ENCODE measurements around the gene SEPTIN12. TPM values are rescaled to one million over a fixed set of nuclear protein-coding genes. Genes with fewer than 3 reads are reported as not detected.

SEPTIN12 gene, protein sequence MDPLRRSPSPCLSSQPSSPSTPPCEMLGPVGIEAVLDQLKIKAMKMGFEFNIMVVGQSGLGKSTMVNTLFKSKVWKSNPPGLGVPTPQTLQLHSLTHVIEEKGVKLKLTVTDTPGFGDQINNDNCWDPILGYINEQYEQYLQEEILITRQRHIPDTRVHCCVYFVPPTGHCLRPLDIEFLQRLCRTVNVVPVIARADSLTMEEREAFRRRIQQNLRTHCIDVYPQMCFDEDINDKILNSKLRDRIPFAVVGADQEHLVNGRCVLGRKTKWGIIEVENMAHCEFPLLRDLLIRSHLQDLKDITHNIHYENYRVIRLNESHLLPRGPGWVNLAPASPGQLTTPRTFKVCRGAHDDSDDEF
- not detected in 5 replicates for total RNA-seq (2022; extraction: Qiagen RNA extraction)

GRCh38 chr16:4787627-4788482, at the start of gene SEPTIN12:
Gene SEPTIN12 (minus strand): TSS chr16:4788345. CDS start chr16:4787645, 700 bp downstream.

DNA sequence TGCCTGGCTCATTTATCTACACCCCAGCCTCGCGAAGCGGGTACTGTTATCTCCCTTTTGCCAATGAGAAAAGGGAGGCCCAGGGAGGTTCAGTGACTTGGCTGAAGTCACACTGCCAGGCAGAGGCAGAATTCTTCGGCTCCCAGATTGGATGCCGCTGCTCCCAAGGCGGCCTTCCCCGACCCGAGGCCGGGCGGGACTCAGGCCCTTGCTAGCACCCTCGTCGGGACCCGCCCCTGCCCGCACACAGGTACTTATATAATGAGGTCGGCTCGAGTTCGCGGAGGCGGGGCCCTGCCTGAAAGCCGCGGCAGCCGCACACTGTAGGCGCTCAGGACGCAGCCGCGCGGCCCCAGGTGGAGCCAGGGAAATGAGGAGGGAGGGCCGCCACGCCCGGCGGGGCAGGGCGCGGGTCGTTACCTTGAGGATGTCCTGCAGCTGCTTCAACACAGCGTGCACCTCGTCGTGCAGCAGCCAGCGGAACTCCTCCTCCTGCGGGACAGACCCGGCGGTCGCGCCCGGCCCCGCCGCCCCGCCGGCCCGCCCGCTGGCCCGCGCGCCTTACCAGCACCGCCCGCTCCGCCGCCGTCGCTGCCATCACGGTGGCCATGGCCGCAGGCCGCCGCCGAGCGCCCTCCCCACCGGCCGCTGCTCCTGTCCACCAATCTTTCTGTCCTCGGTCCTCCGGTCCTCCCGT, 14.0 kb upstream of the SEPTIN12 start, which contains the start of gene ROGDI:
ROGDI (minus strand) TSS at position 672 of the 697 bp plus-strand sequence; CDS start at position 610, 62 bp downstream.

DNA sequence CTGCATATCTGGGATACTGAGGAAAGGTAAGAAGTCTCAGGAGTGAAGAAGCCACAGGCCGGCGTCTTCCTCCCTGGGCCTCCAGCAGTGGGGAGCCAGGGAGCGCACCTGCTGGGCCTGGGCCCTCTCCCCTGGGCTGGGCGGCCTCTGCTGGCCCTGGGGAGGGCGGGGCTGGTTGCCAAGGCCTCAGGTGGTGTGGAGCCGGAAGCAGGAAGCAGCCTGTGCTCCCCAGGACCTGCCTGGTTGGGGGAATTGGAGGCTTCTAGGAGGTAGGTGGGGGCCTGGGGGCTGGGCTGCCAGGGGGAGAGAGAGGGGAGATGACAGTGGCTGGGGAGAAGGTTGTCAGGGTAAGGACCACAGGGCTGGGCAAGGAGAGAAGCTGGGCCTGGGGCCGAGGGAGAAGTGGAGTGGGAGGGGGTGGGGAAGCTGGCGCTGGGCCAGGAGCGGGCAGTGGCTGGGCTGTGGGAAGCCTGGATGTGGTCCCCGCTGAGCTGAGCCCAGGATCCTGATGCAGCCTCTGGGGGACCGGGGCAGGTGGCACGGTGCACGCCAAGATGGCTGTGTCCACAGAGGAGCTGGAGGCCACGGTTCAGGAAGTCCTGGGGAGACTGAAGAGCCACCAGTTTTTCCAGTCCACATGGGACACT, 7.2 kb upstream of the SEPTIN12 start, which contains the start of gene SMIM22:
SMIM22 (plus strand) TSS at position 189 of the 647 bp plus-strand sequence; CDS start at position 555, 366 bp downstream.

DNA sequence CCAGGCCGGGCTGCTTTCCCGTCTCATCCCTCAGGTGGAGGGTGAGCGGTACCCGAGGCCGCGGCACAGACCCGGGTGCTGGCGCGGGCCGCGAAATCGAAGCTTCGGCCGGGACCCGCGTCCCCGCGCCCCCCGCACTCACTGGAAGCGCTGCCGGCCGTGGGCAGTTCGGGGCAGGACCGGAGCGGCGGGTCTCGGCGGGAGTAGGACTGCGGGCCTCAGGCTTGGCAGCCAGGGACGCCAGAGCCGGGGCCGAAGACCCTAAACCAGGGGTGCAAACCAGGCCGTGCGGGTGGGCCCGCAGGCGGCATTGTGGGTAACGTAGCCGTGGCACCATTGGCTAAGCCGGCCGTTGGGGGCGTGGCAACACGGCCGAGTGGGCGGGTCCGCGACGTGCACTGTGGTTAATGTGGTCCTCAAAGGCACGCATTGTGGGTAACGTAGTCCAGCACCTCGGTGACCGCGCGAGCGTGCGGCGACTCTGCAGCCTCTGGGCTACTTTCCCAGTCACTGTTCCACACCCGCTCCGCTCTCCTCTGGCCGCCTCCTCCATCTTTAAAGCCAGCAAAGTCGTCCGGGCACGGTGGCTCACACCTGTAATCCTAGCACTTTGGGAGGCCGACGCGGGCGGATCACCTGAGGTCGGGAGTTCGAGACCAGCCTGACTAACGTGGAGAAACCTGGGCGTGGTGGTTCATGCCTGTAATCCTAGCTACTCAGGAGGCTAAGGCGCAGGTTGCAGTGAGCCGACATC, 21.1 kb downstream of the SEPTIN12 start, which contains the start of gene ZNF500:
ZNF500 (minus strand) TSS at position 288 of the 754 bp plus-strand sequence. CDS start 1,184 bp downstream, outside the sequence.

DNA sequence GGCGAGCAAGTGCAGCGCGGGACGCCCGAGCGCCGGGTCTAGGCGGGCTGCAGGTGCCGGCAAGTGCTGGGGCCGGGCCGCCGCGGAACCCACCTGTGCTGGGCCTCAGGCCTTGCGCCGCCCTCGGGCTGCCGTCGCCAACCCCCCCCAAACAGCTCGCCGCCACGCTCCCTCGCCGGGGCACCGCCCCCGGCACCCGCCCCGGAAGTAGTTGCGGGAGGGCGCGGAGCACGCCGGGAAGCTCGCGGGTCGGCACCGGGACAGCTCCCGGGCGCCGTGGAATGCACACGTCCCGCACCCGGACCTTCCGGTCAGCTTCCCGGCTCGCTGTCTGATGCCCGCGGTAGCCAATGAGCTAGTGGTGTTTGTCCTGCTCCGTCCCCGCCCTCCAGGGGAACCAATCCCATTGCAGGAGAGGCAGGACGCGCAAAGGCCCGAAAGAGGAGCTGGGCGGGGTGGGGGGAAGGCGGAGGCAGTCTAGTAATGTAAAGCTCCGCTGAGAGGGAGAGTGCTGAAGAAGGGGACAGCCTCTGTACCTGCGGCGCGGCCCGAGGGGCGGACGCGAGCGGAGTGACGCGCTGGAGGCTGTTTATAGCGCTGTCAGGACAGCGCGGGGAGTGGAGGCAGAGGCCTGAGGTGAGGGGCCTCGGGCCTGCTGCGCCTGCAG, 53.9 kb downstream of the SEPTIN12 start, which contains the start of the genes ANKS3 and DNAAF8:
ANKS3 (minus strand) TSS at position 209 of the 667 bp plus-strand sequence. CDS start 4,122 bp downstream, outside the sequence.
DNAAF8 (plus strand) TSS at position 475 of the 667 bp plus-strand sequence. CDS start 1,978 bp downstream, outside the sequence.

Other genes starting within 250 kb of the SEPTIN12 start
- 12.5 to 15.7 TPM (median 14.8 TPM) in 5 replicates for gene CDIP1, start 249.6 kb downstream of the SEPTIN12 start, total RNA-seq (2022; extraction: Qiagen RNA extraction)
- 0.04 to 0.06 TPM (median 0.06 TPM) in 5 replicates for gene C16orf96, start 232.0 kb downstream of the SEPTIN12 start, total RNA-seq (2022; extraction: Qiagen RNA extraction)
- gene UBALD1, start 173.5 kb downstream of the SEPTIN12 start, total RNA-seq (2022; extraction: Qiagen RNA extraction): 36.1 to 65.4 TPM (median 62.4 TPM) in 5 replicates
- gene MGRN1, start 163.5 kb downstream of the SEPTIN12 start, total RNA-seq (2022; extraction: Qiagen RNA extraction): 29.8 to 51.2 TPM (median 49.6 TPM) in 5 replicates
- gene NUDT16L1, start 94.8 kb downstream of the SEPTIN12 start, total RNA-seq (2022; extraction: Qiagen RNA extraction): 15.8 to 22.8 TPM (median 21.1 TPM) in 5 replicates
- gene ANKS3, start 54.1 kb downstream of the SEPTIN12 start, total RNA-seq (2022; extraction: Qiagen RNA extraction): 17.4 to 25.6 TPM (median 25.2 TPM) in 5 replicates
- gene DNAAF8, start 53.8 kb downstream of the SEPTIN12 start, total RNA-seq (2022; extraction: Qiagen RNA extraction): 0.83 to 1.4 TPM (median 1.1 TPM) in 5 replicates
- gene ZNF500, start 21.2 kb downstream of the SEPTIN12 start, total RNA-seq (2022; extraction: Qiagen RNA extraction): 6.6 to 8.9 TPM (median 8.8 TPM) in 5 replicates
- gene SMIM22, start 7.0 kb upstream of the SEPTIN12 start, total RNA-seq (2022; extraction: Qiagen RNA extraction): not detected in 5 replicates
- 9.3 to 17.5 TPM (median 15.5 TPM) in 5 replicates for gene ROGDI, start 14.3 kb upstream of the SEPTIN12 start, total RNA-seq (2022; extraction: Qiagen RNA extraction)
- gene GLYR1, start 58.9 kb upstream of the SEPTIN12 start, total RNA-seq (2022; extraction: Qiagen RNA extraction): 33.8 to 43.3 TPM (median 40.1 TPM) in 5 replicates
- 20.4 to 29.4 TPM (median 28.1 TPM) in 5 replicates for gene UBN1, start 59.1 kb upstream of the SEPTIN12 start, total RNA-seq (2022; extraction: Qiagen RNA extraction)
- gene PPL, start 148.8 kb upstream of the SEPTIN12 start, total RNA-seq (2022; extraction: Qiagen RNA extraction): 4.2 to 7.5 TPM (median 6.4 TPM) in 5 replicates
- 0.01 to 0.06 TPM (median 0.03 TPM) in 5 replicates for gene SEC14L5, start 170.0 kb upstream of the SEPTIN12 start, total RNA-seq (2022; extraction: Qiagen RNA extraction)
- 12.1 to 16.8 TPM (median 15.9 TPM) in 5 replicates for gene NAGPA, start 245.6 kb upstream of the SEPTIN12 start, total RNA-seq (2022; extraction: Qiagen RNA extraction)

Data from A549 treated with dexamethasone at 1 μM for 4 hours (cell line).